Ovary (tissue), 3 donors: Measurements from ENCODE around the gene DKK3.

Source experiments
- CTCF ChIP-seq, 3 donors: fragments of 450-650 bp in 2 of 3; fragments of 200-600 bp in 1 of 3; IDR thresholded peaks; one replicate each; pipeline versions ENCODE4 v1.5.1 to v1.8.0; 2016 to 2022; ENCODE audit warnings: antibody characterized with exemption in 3 of 3, mild to moderate bottlenecking in 1 of 3
- EP300 ChIP-seq: sonication (generic); formaldehyde crosslinking; IDR thresholded peaks from one replicate; pipeline ENCODE4 v1.6.1; 2017; ENCODE audit warnings: antibody characterized with exemption
- POLR2A ChIP-seq: fragments of 450-650 bp; IDR thresholded peaks from one replicate; pipeline ENCODE4 v1.6.1; 2017; ENCODE audit warnings: antibody characterized with exemption, mild to moderate bottlenecking, moderate library complexity
- donor health status: DM: no; HTN: no; CAD: no.

- TF ChIP-seq CTCF (IDR thresholded peaks at IDR 0.05) (no peak), POLR2A (no peak), EP300 (no peak)
Observed at GRCh38 chr11:12051287-12051662, 42.8 kb upstream of the DKK3 start.
